GM12878 (cell line): ENCODE results near the gene MLPH. TPM values are rescaled to one million over a fixed set of nuclear protein-coding genes. Genes with fewer than 3 reads are reported as not detected.

Experiments used
- ATAC-seq: fragments of 200-7000 bp; cut with Tn5 transposase; 3 replicates; pipeline ENCODE4 v1.9.1; 2020; ENCODE audit warnings: mild to moderate bottlenecking, moderate library complexity
- BruUV-seq: library from RNA; stranded (reverse); fragments of 400-500 nt; replicated peaks from 2 replicates; lab custom pipeline; 2021; lab: Mats Ljungman, UMichigan
- CTCF ChIA-PET: fragments of 300-600 bp; sonication (Branson Sonifier 250); formaldehyde crosslinking; extraction: SDS; loops from one replicate; lab custom pipeline; 2021; ENCODE audit warnings: inconsistent platforms; lab: Yijun Ruan, JAX
- POLR2A ChIA-PET: fragments of 350-600 bp; formaldehyde crosslinking; extraction: SDS; loops from one replicate; lab custom pipeline; 2021; ENCODE audit warnings: inconsistent platforms; lab: Charles Lee
- RAD21 ChIA-PET: fragments of 300-600 bp; sonication (Branson Sonifier 250); formaldehyde crosslinking; loops from one replicate; lab custom pipeline; 2023; ENCODE audit warnings: antibody characterized with exemption; ENCODE audit not compliant: unreplicated experiment; lab: Charles Lee
- SMC1A ChIA-PET: fragments of 300-600 bp; sonication (Branson Sonifier 250); formaldehyde crosslinking; loops from one replicate; lab custom pipeline; 2023; ENCODE audit not compliant: unreplicated experiment, uncharacterized antibody; lab: Charles Lee
- DNase-seq: peaks from one replicate; pipeline ENCODE4 v3.0.0-alpha.2; 2011; ENCODE audit warnings: low read depth, low spot score
- FAIRE-seq: peaks from 3 replicates; lab custom pipeline; 2011; peaks lifted over from hg19 to GRCh38; lab: Jason Lieb, UNC
- H2AFZ ChIP-seq: 2 replicates; pipeline ENCODE4 v1.6.0; 2011; ENCODE audit warnings: low read depth, low read length, control low read depth; ENCODE audit not compliant: control insufficient read depth
- H3K27ac ChIP-seq: 2 replicates; pipeline ENCODE4 v1.5.1; 2011; ENCODE audit warnings: control low read depth; ENCODE audit not compliant: control insufficient read depth, insufficient read depth
- H3K27me3 ChIP-seq, 2 experiments: replicated peaks in 1 of 2; 2 replicates each; pipeline versions ENCODE4 v1.6.0 to v1.6.1; 2011; ENCODE audit warnings: low read length in 1 of 2; ENCODE audit not compliant: control insufficient read depth in 2 of 2, insufficient read depth in 2 of 2
- H3K36me3 ChIP-seq, 2 experiments: 2 replicates each; pipeline ENCODE4 v1.5.1; 2011; ENCODE audit warnings: low read length in 1 of 2; ENCODE audit not compliant: control insufficient read depth in 2 of 2, insufficient read depth in 2 of 2
- H3K4me1 ChIP-seq: 2 replicates; pipeline ENCODE4 v1.6.1; 2011; ENCODE audit warnings: mild to moderate bottlenecking, low read length, moderate library complexity, mixed read lengths; ENCODE audit not compliant: control insufficient read depth, insufficient read depth
- H3K4me2 ChIP-seq: 2 replicates; pipeline ENCODE4 v1.6.0; 2011; ENCODE audit warnings: control low read depth; ENCODE audit not compliant: control insufficient read depth, insufficient read depth
- H3K4me3 ChIP-seq: fragments of 200-600 bp; sonication (generic); 2 replicates; pipeline ENCODE4 v1.5.1; 2016
- H3K79me2 ChIP-seq: 2 replicates; pipeline ENCODE4 v1.6.0; 2011; ENCODE audit warnings: low read length; ENCODE audit not compliant: control insufficient read depth, insufficient read depth
- H3K9ac ChIP-seq: 2 replicates; pipeline ENCODE4 v1.8.0; 2011; ENCODE audit warnings: low read length, control low read depth, mixed read lengths; ENCODE audit not compliant: control insufficient read depth, insufficient read depth
- H3K9me3 ChIP-seq: replicated peaks from 3 replicates; pipeline ENCODE4 v1.5.1; 2011; ENCODE audit warnings: mild to moderate bottlenecking, low read length; ENCODE audit not compliant: control insufficient read depth, insufficient read depth
- H4K20me1 ChIP-seq: 2 replicates; pipeline ENCODE4 v1.6.0; 2011; ENCODE audit not compliant: control insufficient read depth, insufficient read depth
- EP300 ChIP-seq, 2 experiments: fragments of 150-350 bp in 1 of 2; IDR thresholded peaks; 2 replicates each; pipeline ENCODE4 v1.6.1; 2011 to 2012; ENCODE audit warnings: low read depth in 2 of 2, low read length in 2 of 2, borderline replicate concordance in 1 of 2, improper control_type of control experiment in 1 of 2, inconsistent platforms in 1 of 2; ENCODE audit not compliant: control insufficient read depth in 1 of 2
- NKRF ChIP-seq: fragments of 450-650 bp; conservative IDR thresholded peaks from 2 replicates; pipeline ENCODE4 v1.6.1; 2017; ENCODE audit warnings: mild to moderate bottlenecking, moderate library complexity
- PAX5 ChIP-seq: IDR thresholded peaks from 2 replicates; pipeline ENCODE4 v1.6.1; 2011; ENCODE audit warnings: low read depth, low read length, borderline replicate concordance
- PKNOX1 ChIP-seq: fragments of 450-650 bp; IDR thresholded peaks from 2 replicates; pipeline ENCODE4 v1.6.1; 2016; ENCODE audit warnings: mild to moderate bottlenecking
- POU2F2 ChIP-seq: IDR thresholded peaks from 3 replicates; pipeline ENCODE4 v1.6.1; 2011; ENCODE audit warnings: low read depth, mild to moderate bottlenecking, low read length, borderline replicate concordance
- SREBF2 ChIP-seq: IDR thresholded peaks from 2 replicates; pipeline ENCODE4 v1.6.1; 2012; ENCODE audit warnings: mild to moderate bottlenecking, low read length
- SUPT20H ChIP-seq: IDR thresholded peaks from 2 replicates; pipeline ENCODE4 v1.6.1; 2011; ENCODE audit warnings: low read depth, mild to moderate bottlenecking, low read length, moderate library complexity, borderline replicate concordance; ENCODE audit not compliant: control insufficient read depth
- TCF3 ChIP-seq: IDR thresholded peaks from 2 replicates; pipeline ENCODE4 v1.6.1; 2012; ENCODE audit warnings: low read depth, mild to moderate bottlenecking, low read length, borderline replicate concordance; ENCODE audit not compliant: insufficient read depth
- ZBED1 ChIP-seq: IDR thresholded peaks from 2 replicates; pipeline ENCODE4 v1.6.1; 2016; ENCODE audit warnings: borderline replicate concordance
- ZNF207 ChIP-seq: fragments of 450-650 bp; IDR thresholded peaks from 2 replicates; pipeline ENCODE4 v1.6.1; 2014; ENCODE audit warnings: antibody characterized with exemption, mild to moderate bottlenecking, borderline replicate concordance
- WGBS: methylation state at CpG from one replicate; pipeline ENCODE4 v1.1.6; 2016; ENCODE audit warnings: low lambda C conversion rate; ENCODE audit not compliant: insufficient replicate concordance, insufficient coverage; ENCODE audit errors: missing lambda C conversion rate; 5-methylcytosine and 5-hydroxymethylcytosine counted together
- in situ Hi-C: fragments of 300-500 bp; cut with MboI; formaldehyde crosslinking; loops from 9 replicates; pipeline ENCODE4 v1.14.3; 2018; ENCODE audit warnings: mixed read lengths
- intact Hi-C: fragments of 100-400 bp; cut with micrococcal nuclease; formaldehyde crosslinking; loops from one replicate; pipeline ENCODE4 v1.14.2; 2022; ENCODE audit not compliant: unreplicated experiment
- polyA plus RNA-seq, 11 experiments: library from polyadenylated mRNA; depleted of rRNA in 4 of 11; unstranded in 6 of 11; stranded (reverse) in 5 of 11; fragments of >200 nt; fragmentation: Nextera tagmentation in 4 of 11; fragmentation: Illumina TruSeq in 1 of 11; extraction: Ambion mirVana in 4 of 11; extraction: Trizol in 1 of 11; gene quantifications; 1 replicate in 1 of 11; 2 replicates in 10 of 11; pipeline versions ENCODE4 v1.2.1 to v1.2.3, GENCODE V29; 2011 to 2016; ENCODE audit warnings: inconsistent platforms in 2 of 11, missing spikeins in 2 of 11, low read depth in 1 of 11
- total RNA-seq, 4 experiments: library from RNA; depleted of rRNA in 3 of 4; stranded (reverse); fragments of >200 nt in 3 of 4; fragmentation: Illumina TruSeq in 1 of 4; extraction: Trizol in 1 of 4; gene quantifications; 2 replicates each; pipeline versions ENCODE4 v1.2.1 to v1.2.3, GENCODE V29; 2013 to 2021
- TF ChIP-seq, protein P1 (sequence below): fragments of 450-650 bp; IDR thresholded peaks from 2 replicates; pipeline ENCODE4 v1.6.1; 2014; ENCODE audit warnings: mild to moderate bottlenecking

MLPH gene
- total and polyA plus RNA-seq, 10 of the 15 experiments (the other 5 are each of a cell fraction or from before 2014, with no cell fraction given) = 0.16 to 0.85 TPM; not detected in 8

- CTCF ChIA-PET = interaction anchor here (1.1 to 2.2 kb wide), 4 partner anchors 10 to 26 kb away, joined by 3 to 14 read pairs (median 6); no protein-coding TSS in a partner anchor
- no peak overlapping the region for H3K4me2 ChIP-seq
- H2AFZ ChIP-seq = no peak overlapping the region
- SMC1A ChIA-PET = interaction anchor here (1.0 to 4.3 kb wide), 3 partner anchors 18 to 32 kb away, joined by 3 to 34 read pairs (median 14); no protein-coding TSS in a partner anchor
- FAIRE-seq (no peak), ATAC-seq (no peak), DNase-seq (no peak)
- no peak overlapping the region for H3K9ac ChIP-seq
- intact Hi-C loops = no loop called here
- H3K27me3 ChIP-seq = no peaks in the 10 kb centered on the region
- H3K79me2 ChIP-seq = no peaks in the 10 kb centered on the region
- H4K20me1 ChIP-seq = no peaks in the 10 kb centered on the region
- no peaks in the 10 kb centered on the region; the same call in 2 of the 3 replicates for H3K9me3 ChIP-seq
- no peak overlapping the region for H3K4me3 ChIP-seq
- TF ChIP-seq EP300 (IDR thresholded peaks at IDR 0.05; ENCODE audit: borderline replicate concordance in 1 of 2, control insufficient read depth in 1 of 2, low read depth in 2 of 2, low read length in 2 of 2) (no peak), PKNOX1 (no peak), NKRF (no peak), ZBED1 (no peak), PAX5 (no peak), TCF3 (no peak), SUPT20H (no peak), ZNF207 (no peak), POU2F2 (no peak), SREBF2 (no peak)
- TF ChIP-seq, protein P1, sequence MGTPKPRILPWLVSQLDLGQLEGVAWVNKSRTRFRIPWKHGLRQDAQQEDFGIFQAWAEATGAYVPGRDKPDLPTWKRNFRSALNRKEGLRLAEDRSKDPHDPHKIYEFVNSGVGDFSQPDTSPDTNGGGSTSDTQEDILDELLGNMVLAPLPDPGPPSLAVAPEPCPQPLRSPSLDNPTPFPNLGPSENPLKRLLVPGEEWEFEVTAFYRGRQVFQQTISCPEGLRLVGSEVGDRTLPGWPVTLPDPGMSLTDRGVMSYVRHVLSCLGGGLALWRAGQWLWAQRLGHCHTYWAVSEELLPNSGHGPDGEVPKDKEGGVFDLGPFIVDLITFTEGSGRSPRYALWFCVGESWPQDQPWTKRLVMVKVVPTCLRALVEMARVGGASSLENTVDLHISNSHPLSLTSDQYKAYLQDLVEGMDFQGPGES = no peak
- no peak overlapping the region for H3K27ac ChIP-seq
- POLR2A ChIA-PET = no interaction called here
- no TSS peak for BruUV-seq
- RAD21 ChIA-PET = interaction anchor here (1.2 to 2.3 kb wide), 3 partner anchors 10 to 26 kb away, joined by 3 to 8 read pairs (median 4); no protein-coding TSS in a partner anchor
- in situ Hi-C loops = no loop called here
- H3K4me1 ChIP-seq = peaks cover 21% of the 10 kb centered on the region
- no peaks in the 10 kb centered on the region for H3K36me3 ChIP-seq
- WGBS = 93% methylated on average over 12 of the region's 12 CpGs
Measured at GRCh38 chr2:237530472-237531433, 43.7 kb downstream of the MLPH start.
